ENCODE results near the gene PHF23. TPM values are rescaled to one million over a fixed set of nuclear protein-coding genes. Genes with fewer than 3 reads are reported as not detected.

Gene PHF23
- total and polyA plus RNA-seq, 9 of the 15 experiments (the other 6 are each of a cell fraction or from before 2014, with no cell fraction given), result 7.4 to 87.5 (median 33.7) TPM

GRCh38 chr17:7214300-7215135, 24.7 kb downstream of the PHF23 start (continued):
- TF ChIP-seq CEBPZ (IDR thresholded peaks at IDR 0.05; ENCODE audit: borderline replicate concordance, low read depth, low read length) (no peak), PURB (CRISPR knock-in tag; IDR thresholded peaks at IDR 0.05; ENCODE audit: low read depth) (no peak), ZKSCAN1 (IDR thresholded peaks at IDR 0.05; ENCODE audit: low read depth, low read length) (peak; percentile 31; the same call in 1 of the 2 replicates), ZNF395 (CRISPR knock-in tag; IDR thresholded peaks at IDR 0.05) (0 out of 2 replicates have a peak, but pooled peaks have one; percentile 43), RFX5 (IDR thresholded peaks at IDR 0.05; ENCODE audit: low read depth, low read length) (peak; percentile 77; the same call in 1 of the 2 replicates), POLR3A (IDR thresholded peaks at IDR 0.05; ENCODE audit: borderline replicate concordance, extremely low read depth, insufficient read depth, insufficient read length) (no peak), ZFX (CRISPR knock-in tag; IDR thresholded peaks at IDR 0.05) (no peak), MCM5 (IDR thresholded peaks at IDR 0.05; ENCODE audit: low read depth) (no peak), BRD4 (IDR thresholded peaks at IDR 0.05) (no peak), ETS2 (tag; IDR thresholded peaks at IDR 0.05; ENCODE audit: borderline replicate concordance, poor library complexity, severe bottlenecking) (no peak), ARID3A (IDR thresholded peaks at IDR 0.05; ENCODE audit: borderline replicate concordance, low read depth, low read length) (no peak), ZNF280B (CRISPR knock-in tag; IDR thresholded peaks at IDR 0.05) (no peak), LARP7 (IDR thresholded peaks at IDR 0.05) (no peak), ZNF282 (CRISPR knock-in tag; IDR thresholded peaks at IDR 0.05) (no peak), CREBBP (IDR thresholded peaks at IDR 0.05; ENCODE audit: low read depth, low read length) (no peak), RFX7 (CRISPR knock-in tag; IDR thresholded peaks at IDR 0.05) (no peak), JUN (IDR thresholded peaks at IDR 0.05; ENCODE audit: borderline replicate concordance, low read depth, low read length) (no peak), JUN (CRISPR knock-in tag; IDR thresholded peaks at IDR 0.05; ENCODE audit: borderline replicate concordance) (no peak), ZNF140 (CRISPR knock-in tag; IDR thresholded peaks at IDR 0.05) (no peak), OTX1 (CRISPR knock-in tag; IDR thresholded peaks at IDR 0.05) (no peak)

All from K562 (cell line).